Neutrophil (primary cell): ENCODE data around the gene CNDP2.

Experiments
- H3K27ac ChIP-seq: fragments of 200-600 bp; sonication (generic); 2 replicates; pipeline ENCODE4 v1.5.1; 2016; ENCODE audit warnings: mild to moderate bottlenecking, moderate library complexity
- H3K27me3 ChIP-seq: fragments of 200-600 bp; sonication (generic); 2 replicates; pipeline ENCODE4 v1.6.0; 2016; ENCODE audit warnings: mild to moderate bottlenecking
- H3K36me3 ChIP-seq: fragments of 200-600 bp; sonication (generic); 2 replicates; pipeline ENCODE4 v1.5.1; 2017
- H3K4me1 ChIP-seq, 2 experiments: fragments of 200-600 bp in 1 of 2; sonication (generic) in 1 of 2; 1 replicate in 1 of 2; 2 replicates in 1 of 2; pipeline versions ENCODE4 v1.5.1 to v1.6.1; 2013 to 2016; ENCODE audit warnings: low read depth in 1 of 2, low read length in 1 of 2, mild to moderate bottlenecking in 1 of 2, moderate library complexity in 1 of 2; ENCODE audit not compliant: control insufficient read depth in 1 of 2, insufficient read depth in 1 of 2
- H3K4me3 ChIP-seq, 2 experiments: fragments of 200-600 bp in 1 of 2; sonication (generic) in 1 of 2; 1 replicate in 1 of 2; 2 replicates in 1 of 2; pipeline ENCODE4 v1.5.1; 2013 to 2016; ENCODE audit warnings: low read depth in 1 of 2, low read length in 1 of 2, mild to moderate bottlenecking in 1 of 2, moderate library complexity in 1 of 2
- H3K9me3 ChIP-seq: fragments of 200-600 bp; sonication (generic); 2 replicates; pipeline ENCODE4 v1.5.1; 2016
- TF ChIP-seq, protein P1 (sequence below): fragments of 200-600 bp; sonication (generic); IDR thresholded peaks from 2 replicates; pipeline ENCODE4 v1.5.1; 2016; ENCODE audit warnings: antibody characterized with exemption

CNDP2 gene

DNA sequence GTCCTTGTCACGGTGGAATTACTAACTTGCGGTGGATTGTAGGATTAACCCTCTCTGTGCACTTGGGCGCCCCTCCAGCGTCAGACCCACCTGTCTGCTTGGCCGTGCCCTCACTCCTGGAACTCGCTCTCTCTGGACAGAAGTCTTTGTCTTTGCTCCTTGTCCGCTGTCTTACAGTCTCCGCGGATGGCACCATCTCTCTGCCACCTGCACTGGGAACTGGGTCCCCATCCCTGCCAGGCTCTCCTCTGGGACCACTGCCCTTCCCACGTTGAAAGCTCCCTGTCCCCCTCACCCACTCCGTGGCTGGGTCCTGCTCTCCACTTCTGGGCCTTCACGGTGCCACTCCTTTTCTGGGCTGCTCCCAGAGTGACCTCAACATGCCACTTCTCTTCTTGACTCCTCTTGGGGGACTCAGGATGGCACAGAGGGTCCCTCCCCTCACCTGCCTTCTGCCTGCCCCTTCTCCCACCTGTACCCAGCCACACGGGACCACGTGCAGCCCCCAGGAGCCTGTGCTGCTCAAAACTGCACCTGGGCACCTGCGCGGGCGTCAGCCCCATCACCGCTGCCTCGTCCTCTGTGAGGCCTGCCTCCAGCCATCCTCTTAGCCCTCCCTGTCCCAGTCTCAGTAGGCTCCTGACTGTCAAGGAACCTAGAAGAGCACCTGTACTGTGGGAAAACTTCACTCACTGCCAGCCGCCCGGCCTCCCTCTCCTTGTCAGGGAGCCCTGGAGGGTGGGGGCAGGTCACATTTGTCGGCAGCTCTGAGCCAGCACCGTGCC is 11.1 kb downstream of the CNDP2 start:
- no peaks in the 10 kb centered on the region for H3K9me3 ChIP-seq
- H3K36me3 ChIP-seq, result peaks cover 80% of the 10 kb centered on the region
- H3K27ac ChIP-seq, result no peak overlapping the region
- H3K4me1 ChIP-seq, result no peaks in the 10 kb centered on the region
- no peak overlapping the region for H3K4me3 ChIP-seq
- TF ChIP-seq, protein P1, sequence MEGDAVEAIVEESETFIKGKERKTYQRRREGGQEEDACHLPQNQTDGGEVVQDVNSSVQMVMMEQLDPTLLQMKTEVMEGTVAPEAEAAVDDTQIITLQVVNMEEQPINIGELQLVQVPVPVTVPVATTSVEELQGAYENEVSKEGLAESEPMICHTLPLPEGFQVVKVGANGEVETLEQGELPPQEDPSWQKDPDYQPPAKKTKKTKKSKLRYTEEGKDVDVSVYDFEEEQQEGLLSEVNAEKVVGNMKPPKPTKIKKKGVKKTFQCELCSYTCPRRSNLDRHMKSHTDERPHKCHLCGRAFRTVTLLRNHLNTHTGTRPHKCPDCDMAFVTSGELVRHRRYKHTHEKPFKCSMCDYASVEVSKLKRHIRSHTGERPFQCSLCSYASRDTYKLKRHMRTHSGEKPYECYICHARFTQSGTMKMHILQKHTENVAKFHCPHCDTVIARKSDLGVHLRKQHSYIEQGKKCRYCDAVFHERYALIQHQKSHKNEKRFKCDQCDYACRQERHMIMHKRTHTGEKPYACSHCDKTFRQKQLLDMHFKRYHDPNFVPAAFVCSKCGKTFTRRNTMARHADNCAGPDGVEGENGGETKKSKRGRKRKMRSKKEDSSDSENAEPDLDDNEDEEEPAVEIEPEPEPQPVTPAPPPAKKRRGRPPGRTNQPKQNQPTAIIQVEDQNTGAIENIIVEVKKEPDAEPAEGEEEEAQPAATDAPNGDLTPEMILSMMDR, result no peak
- H3K27me3 ChIP-seq, result no peaks in the 10 kb centered on the region

DNA sequence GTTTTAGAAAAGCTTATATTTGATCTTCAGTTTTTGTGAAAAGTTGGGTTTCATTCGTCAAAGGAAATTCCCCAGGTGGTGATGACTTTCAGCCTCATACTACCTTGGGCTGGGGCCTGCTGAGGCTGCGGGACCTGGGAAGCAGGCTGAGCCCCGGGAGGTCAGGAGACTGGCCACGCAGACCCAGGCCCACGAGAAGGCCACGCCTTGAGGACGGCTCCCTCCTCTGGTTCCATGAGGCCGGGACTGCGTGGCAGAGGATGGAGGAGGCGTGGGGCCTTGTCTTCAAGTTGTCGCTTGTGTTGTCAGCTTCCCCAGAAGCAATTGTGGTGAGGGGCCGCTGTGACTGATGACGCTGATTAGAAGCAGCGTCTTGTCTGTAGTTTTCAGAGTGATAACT is 11.8 kb downstream of the CNDP2 start:
- TF ChIP-seq, protein P1, result no peak
- Histone ChIP-seq H3K4me3 (no peak overlapping the region), H3K36me3 (peaks cover 82% of the 10 kb centered on the region)

DNA sequence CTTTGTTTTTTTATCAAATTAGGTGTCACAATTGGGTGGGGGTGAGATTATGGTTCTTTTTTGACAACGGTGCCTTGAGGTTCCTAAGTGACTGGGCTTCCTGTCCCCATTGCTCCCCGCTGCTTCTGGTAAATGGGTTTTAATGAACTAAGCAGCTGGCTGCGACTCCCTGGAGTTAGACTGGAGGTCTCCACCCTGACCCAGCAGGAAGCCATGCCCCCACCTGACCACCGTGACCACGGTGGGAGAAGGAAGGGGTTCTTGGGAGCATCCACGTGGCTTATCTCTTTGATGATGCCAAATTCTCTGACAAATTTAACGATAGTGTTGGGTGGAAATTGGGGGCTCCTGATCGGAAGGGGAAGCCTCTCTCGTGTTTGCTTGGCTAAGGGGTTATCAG is 12.2 kb downstream of the CNDP2 start:
- H3K4me3 ChIP-seq, result no peak overlapping the region
- TF ChIP-seq, protein P1, result no peak
- no peak overlapping the region for H3K27ac ChIP-seq
- H3K27me3 ChIP-seq, result no peaks in the 10 kb centered on the region
- peaks cover 82% of the 10 kb centered on the region for H3K36me3 ChIP-seq
- no peaks in the 10 kb centered on the region for H3K9me3 ChIP-seq
- no peaks in the 10 kb centered on the region for H3K4me1 ChIP-seq

More for the DNA sequence above, 11.8 kb downstream of the CNDP2 start:
- Histone ChIP-seq H3K9me3 (no peaks in the 10 kb centered on the region), H3K4me1 (no peaks in the 10 kb centered on the region), H3K27ac (no peak overlapping the region), H3K27me3 (no peaks in the 10 kb centered on the region)

DNA sequence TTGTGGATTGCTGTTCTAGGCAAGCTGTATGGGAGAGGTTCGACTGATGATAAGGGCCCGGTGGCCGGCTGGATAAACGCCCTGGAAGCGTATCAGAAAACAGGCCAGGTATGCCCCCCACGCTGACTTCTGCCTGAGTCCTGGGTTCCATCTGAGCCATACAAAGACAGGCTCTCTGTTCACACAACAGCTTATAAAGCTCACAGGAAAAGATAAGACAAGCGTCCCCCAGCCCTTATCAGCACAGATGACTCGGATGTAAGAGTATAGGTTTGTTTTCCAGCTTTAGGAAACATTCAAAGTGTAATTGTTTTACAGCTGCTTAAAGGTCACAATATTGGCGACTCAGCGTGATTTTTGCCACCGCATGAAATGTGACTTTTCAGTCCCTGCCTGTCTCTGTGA is 12.7 kb downstream of the CNDP2 start:
- no peaks in the 10 kb centered on the region for H3K4me1 ChIP-seq
- no peak overlapping the region for H3K27ac ChIP-seq
- H3K9me3 ChIP-seq, result no peaks in the 10 kb centered on the region
- no peak overlapping the region for H3K4me3 ChIP-seq
- TF ChIP-seq, protein P1, result no peak
- H3K27me3 ChIP-seq, result no peaks in the 10 kb centered on the region
- H3K36me3 ChIP-seq, result peaks cover 82% of the 10 kb centered on the region

DNA sequence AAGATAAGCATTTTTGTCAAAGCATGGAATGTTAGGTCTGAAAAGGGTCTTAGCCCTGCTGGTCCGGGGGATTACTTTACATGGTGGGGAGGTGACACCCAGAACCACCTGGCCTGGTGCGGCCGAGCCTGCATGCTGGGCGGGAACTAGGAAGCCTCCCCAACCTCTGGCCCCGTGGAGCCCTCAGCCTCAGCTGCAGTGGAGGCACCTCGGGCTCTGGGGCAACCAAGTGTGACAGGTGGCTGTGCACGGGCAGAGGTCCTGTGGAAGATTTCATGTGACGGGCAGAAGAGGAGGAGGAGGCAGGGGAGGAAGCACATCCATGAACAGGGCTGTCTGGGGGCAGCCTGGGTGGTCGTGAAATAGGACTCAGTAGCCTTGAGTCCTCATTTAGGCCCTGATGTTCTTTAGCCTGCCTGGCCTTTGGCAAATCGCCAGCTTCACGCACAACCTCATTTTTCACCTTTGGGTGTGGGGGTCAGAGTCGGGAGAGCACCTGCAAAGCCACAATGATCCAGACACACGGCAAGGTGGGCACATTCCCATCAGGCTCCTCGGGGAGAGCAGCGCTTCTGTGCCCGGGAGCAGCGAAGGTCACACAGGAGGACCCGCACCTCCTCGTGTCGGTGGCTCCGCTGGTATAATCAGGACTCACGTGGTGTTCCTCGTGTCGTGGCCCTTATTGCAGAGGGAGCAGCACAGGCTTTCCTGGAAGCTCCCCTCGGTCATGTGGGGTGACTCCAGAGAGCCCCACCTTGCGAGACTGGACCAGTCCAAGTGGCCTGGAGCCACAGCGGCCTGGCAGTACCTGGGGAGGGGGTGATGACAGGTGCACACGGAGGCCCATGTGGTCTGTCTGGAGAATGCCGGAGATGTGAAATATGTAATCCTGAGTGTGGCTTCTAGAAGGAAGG is 13.9 kb downstream of the CNDP2 start:
- Histone ChIP-seq H3K9me3 (no peaks in the 10 kb centered on the region), H3K4me3 (no peak overlapping the region), H3K27me3 (no peaks in the 10 kb centered on the region), H3K4me1 (no peaks in the 10 kb centered on the region), H3K27ac (no peak overlapping the region), H3K36me3 (peaks cover 81% of the 10 kb centered on the region)
- TF ChIP-seq, protein P1, result no peak
